A673 (cell line): ENCODE results near the gene CENPX. TPM values are rescaled to one million over a fixed set of nuclear protein-coding genes. Genes with fewer than 3 reads are reported as not detected.

Experiments
- BruUV-seq: library from RNA; stranded (reverse); fragments of 400-500 nt; replicated peaks from 2 replicates; lab custom pipeline; 2021; lab: Mats Ljungman, UMichigan
- CTCF ChIA-PET: fragments of 300-600 bp; sonication (Branson Sonifier 250); formaldehyde crosslinking; loops from one replicate; lab custom pipeline; 2022; ENCODE audit warnings: antibody characterized with exemption; lab: Charles Lee
- POLR2A ChIA-PET: fragments of 300-600 bp; sonication (Branson Sonifier 250); formaldehyde crosslinking; loops from one replicate; lab custom pipeline; 2022; ENCODE audit warnings: antibody characterized with exemption; ENCODE audit not compliant: low non-redundant PET; lab: Charles Lee
- DNase-seq: peaks from one replicate; pipeline ENCODE4 v3.0.0-alpha.2; 2015; ENCODE audit warnings: low spot score
- H3K27ac ChIP-seq: fragments of 200-600 bp; sonication (generic); 2 replicates; pipeline ENCODE4 v1.5.1; 2016; ENCODE audit warnings: mixed run types, low read depth, mild to moderate bottlenecking, mixed read lengths, antibody characterized with exemption, low read length; ENCODE audit not compliant: poor library complexity, severe bottlenecking
- H3K27me3 ChIP-seq: fragments of 200-600 bp; sonication (generic); replicated peaks from 2 replicates; pipeline ENCODE4 v1.6.1; 2017; ENCODE audit warnings: mixed run types, low read depth, mild to moderate bottlenecking, mixed read lengths, antibody characterized with exemption, low read length; ENCODE audit not compliant: insufficient read depth, poor library complexity
- H3K36me3 ChIP-seq: fragments of 200-600 bp; sonication (generic); 2 replicates; pipeline ENCODE4 v1.6.1; 2016; ENCODE audit warnings: mixed run types, mild to moderate bottlenecking, mixed read lengths, antibody characterized with exemption, low read length; ENCODE audit not compliant: insufficient read depth, poor library complexity, severe bottlenecking
- H3K4me1 ChIP-seq: fragments of 200-600 bp; sonication (generic); 2 replicates; pipeline ENCODE4 v1.6.1; 2017; ENCODE audit warnings: mixed run types, mild to moderate bottlenecking, mixed read lengths, antibody characterized with exemption, low read length; ENCODE audit not compliant: insufficient read depth, poor library complexity, severe bottlenecking
- H3K4me3 ChIP-seq: fragments of 200-600 bp; sonication (generic); 2 replicates; pipeline ENCODE4 v1.5.1; 2016; ENCODE audit warnings: low read depth, mixed run types, mild to moderate bottlenecking, mixed read lengths, low read length; ENCODE audit not compliant: poor library complexity, severe bottlenecking
- H3K9me3 ChIP-seq: fragments of 200-600 bp; sonication (generic); 2 replicates; pipeline ENCODE4 v1.6.1; 2016; ENCODE audit warnings: mixed run types, low read depth, mild to moderate bottlenecking, mixed read lengths, antibody characterized with exemption, low read length; ENCODE audit not compliant: poor library complexity, severe bottlenecking
- CTCF ChIP-seq: fragments of 300-800, 200-600 bp; sonication (generic); conservative IDR thresholded peaks from 2 replicates; pipeline ENCODE4 v1.5.1; 2017; ENCODE audit warnings: low read depth, mild to moderate bottlenecking, antibody characterized with exemption, low read length, moderate library complexity, mixed read lengths
- EZH2 ChIP-seq: fragments of 200-600 bp; sonication (generic); IDR thresholded peaks from 2 replicates; pipeline ENCODE4 v1.6.1; 2017; ENCODE audit warnings: borderline replicate concordance, low read depth, mild to moderate bottlenecking, mixed read lengths, antibody characterized with exemption, low read length; ENCODE audit not compliant: poor library complexity, severe bottlenecking
- intact Hi-C: fragments of 100-400 bp; cut with micrococcal nuclease; formaldehyde crosslinking; loops from one replicate; pipeline ENCODE4 v1.10.0; 2022; ENCODE audit not compliant: unreplicated experiment
- total RNA-seq: library from RNA; stranded (reverse); gene quantifications from 2 replicates; pipeline ENCODE4 v1.2.3, GENCODE V29; 2021

CENPX gene
- total RNA-seq, 1 experiment from 2014 or later, result 165 TPM

- ChIA-PET CTCF (interaction anchor here (1.6 kb wide), 1 partner anchor 23 kb away, joined by 4 read pairs; the partner anchor contains the start of gene DCXR), POLR2A (no interaction called here)
- TF ChIP-seq EZH2, result no peak
- TF ChIP-seq CTCF, result no peak
- Histone ChIP-seq H3K27me3 (no peaks in the 10 kb centered on the region), H3K4me1 (no peaks in the 10 kb centered on the region), H3K27ac (no peak overlapping the region), H3K36me3 (peaks cover 75% of the 10 kb centered on the region), H3K9me3 (no peaks in the 10 kb centered on the region), H3K4me3 (no peak overlapping the region)
- no TSS peak for BruUV-seq
- no peak for DNase-seq
- intact Hi-C loops, result no loop called here
Observed at GRCh38 chr17:82060614-82061013, 37.9 kb upstream of the CENPX start.

GRCh38 chr17:82060001-82060380 is 37.3 kb upstream of the CENPX start:
- Histone ChIP-seq H3K36me3 (peaks cover 81% of the 10 kb centered on the region), H3K4me3 (no peak overlapping the region), H3K9me3 (no peaks in the 10 kb centered on the region), H3K27me3 (no peaks in the 10 kb centered on the region), H3K4me1 (no peaks in the 10 kb centered on the region), H3K27ac (no peak overlapping the region)
- no TSS peak for BruUV-seq
- TF ChIP-seq CTCF (no peak), EZH2 (no peak)
- POLR2A ChIA-PET, result no interaction called here
- DNase-seq, result no peak
- intact Hi-C loops, result no loop called here
- CTCF ChIA-PET, result interaction anchor here (1.6 kb wide), 1 partner anchor 22 kb away, joined by 4 read pairs; the partner anchor contains the start of gene DCXR

DNA sequence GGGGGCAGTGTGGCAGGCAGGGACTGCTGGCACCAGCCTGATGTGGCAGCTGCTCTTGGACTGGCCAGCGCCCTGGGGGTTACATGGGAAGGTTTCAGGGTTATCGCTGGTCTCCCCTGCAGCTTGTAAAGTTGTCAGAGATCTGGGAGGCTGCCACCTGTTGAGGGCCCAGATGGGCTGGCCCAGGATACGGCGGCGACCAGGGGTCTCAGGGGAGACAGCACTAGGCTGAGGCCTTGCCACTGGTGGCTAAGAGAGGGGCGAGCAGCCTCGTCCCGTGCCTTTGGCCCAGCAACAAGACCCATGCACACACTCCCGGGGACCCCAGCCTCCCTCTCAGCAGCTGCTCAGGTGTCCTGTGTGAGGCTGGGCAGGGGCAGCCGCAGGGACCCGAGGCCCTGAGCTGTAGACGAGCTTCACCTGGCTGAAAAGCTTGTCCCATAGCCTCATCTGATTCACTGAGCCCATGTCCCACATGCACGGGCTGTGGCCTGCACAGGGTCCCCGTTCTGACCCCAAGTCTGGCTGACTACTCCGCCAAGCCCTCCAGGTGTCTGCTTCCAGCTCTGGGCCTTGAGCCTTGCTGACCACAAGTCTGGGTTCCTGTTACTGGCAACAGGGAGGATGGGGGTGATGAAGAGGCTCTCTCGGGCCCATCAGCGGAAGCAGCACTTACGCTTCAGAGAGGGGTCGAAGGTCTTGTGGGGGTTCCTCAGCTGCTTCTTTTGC is 36.8 kb upstream of the CENPX start:
- no peaks in the 10 kb centered on the region for H3K27me3 ChIP-seq
- DNase-seq, result no peak
- TF ChIP-seq CTCF, result no peak
- no peak for TF ChIP-seq EZH2
- intact Hi-C loops, result no loop called here
- ChIA-PET CTCF (interaction anchor here (1.6 kb wide), 1 partner anchor 22 kb away, joined by 4 read pairs; the partner anchor contains the start of gene DCXR), POLR2A (no interaction called here)
- no peak overlapping the region for H3K4me3 ChIP-seq
- peaks cover 87% of the 10 kb centered on the region for H3K36me3 ChIP-seq
- H3K27ac ChIP-seq, result no peak overlapping the region
- H3K4me1 ChIP-seq, result no peaks in the 10 kb centered on the region
- BruUV-seq, result no TSS peak
- H3K9me3 ChIP-seq, result no peaks in the 10 kb centered on the region
